Left cardiac atrium (tissue), 4 donors: ENCODE results near the gene RGS21. TPM values are rescaled to one million over a fixed set of nuclear protein-coding genes. Genes with fewer than 3 reads are reported as not detected.

Experiments
- ATAC-seq, 2 donors: fragments of 200-7000 bp; cut with Tn5 transposase; one replicate each; pipeline ENCODE4 v1.9.1; 2020; ENCODE audit warnings: mild to moderate bottlenecking in 2 of 2, moderate library complexity in 2 of 2
- DNase-seq: peaks from one replicate; pipeline ENCODE4 v3.0.0-alpha.2; 2020
- intact Hi-C, 2 donors: fragments of 100-400 bp; cut with DNase I; formaldehyde crosslinking; loops; one replicate each; pipeline versions ENCODE4 v1.14.1 to v1.15.1; 2022 to 2023
- total RNA-seq, 2 donors: library from RNA; stranded (reverse); fragmentation: NEBNext Ultra II Directional; extraction: Animal tissue kit (Norgen Biotek cat#: 25700); gene quantifications; one replicate each; pipeline ENCODE4 v1.2.1, GENCODE V29; 2021
- donor health status: DM: no; HTN: yes; CAD: no.
- donor health status: DM: no; HTN: yes; CAD: no; lungs with severe emphysema.
- donor health status: DM: yes; HTN: yes; CAD: no.
- donor health status: Dilated cardiomyopathy.

The RGS21 gene
- total RNA-seq, 2 donors from 2014 or later, result not detected

GRCh38 chr1:192375306-192375705 lies 58.5 kb downstream of the RGS21 start:
- intact Hi-C loops, result no loop called here
- no peak for ATAC-seq

GRCh38 chr1:192376374-192376773 lies 59.6 kb downstream of the RGS21 start:
- ATAC-seq, result no peak
- intact Hi-C loops, result no loop called here
- DNase-seq, result no peak

More at GRCh38 chr1:192375306-192375705, 58.5 kb downstream of the RGS21 start:
- no peak for DNase-seq

GRCh38 chr1:192378276-192378675 lies 61.5 kb downstream of the RGS21 start:
- no peak for ATAC-seq
- intact Hi-C loops, result no loop called here
- DNase-seq, result no peak

GRCh38 chr1:192378878-192379277 lies 62.1 kb downstream of the RGS21 start:
- intact Hi-C loops, result no loop called here
- no peak for ATAC-seq
- DNase-seq, result no peak

GRCh38 chr1:192379554-192379953 lies 62.8 kb downstream of the RGS21 start:
- intact Hi-C loops, result no loop called here
- DNase-seq (no peak), ATAC-seq (no peak)

- intact Hi-C loops, result no loop called here
- ATAC-seq (no peak), DNase-seq (no peak)
Observed at GRCh38 chr1:192382758-192383157, 66.0 kb downstream of the RGS21 start.

GRCh38 chr1:192386051-192386650 lies 69.4 kb downstream of the RGS21 start:
- ATAC-seq (no peak), DNase-seq (no peak)
- intact Hi-C loops, result no loop called here

GRCh38 chr1:192395211-192395610 lies 78.4 kb downstream of the RGS21 start:
- ATAC-seq, result no peak
- no peak for DNase-seq
- intact Hi-C loops, result no loop called here

- DNase-seq, result no peak
- no peak for ATAC-seq
- intact Hi-C loops, result no loop called here
Observed at GRCh38 chr1:192395895-192396294, 79.1 kb downstream of the RGS21 start.

- intact Hi-C loops, result no loop called here
- ATAC-seq (no peak), DNase-seq (no peak)
Observed at GRCh38 chr1:192399161-192399560, 82.4 kb downstream of the RGS21 start.

- no peak for ATAC-seq
- intact Hi-C loops, result no loop called here
- DNase-seq, result no peak
Observed at GRCh38 chr1:192401825-192402224, 85.0 kb downstream of the RGS21 start.

- no peak for ATAC-seq
- DNase-seq, result no peak
- intact Hi-C loops, result no loop called here
Observed at GRCh38 chr1:192402571-192402970, 85.8 kb downstream of the RGS21 start.

- intact Hi-C loops, result no loop called here
- DNase-seq, result no peak
- ATAC-seq, result no peak
Observed at GRCh38 chr1:192407206-192407605, 90.4 kb downstream of the RGS21 start.

Other genes starting within 250 kb of the RGS21 start
- gene RGS18, start 158.5 kb upstream of the RGS21 start, total RNA-seq, result 1 to 10 TPM; 1.2 to 2.3 TPM